ENCODE measurements around the gene CAMK1D. TPM values are rescaled to one million over a fixed set of nuclear protein-coding genes. Genes with fewer than 3 reads are reported as not detected.

The CAMK1D gene
- total RNA-seq, 2 donors from 2014 or later, result 42.5 to 50.7 TPM

DNA sequence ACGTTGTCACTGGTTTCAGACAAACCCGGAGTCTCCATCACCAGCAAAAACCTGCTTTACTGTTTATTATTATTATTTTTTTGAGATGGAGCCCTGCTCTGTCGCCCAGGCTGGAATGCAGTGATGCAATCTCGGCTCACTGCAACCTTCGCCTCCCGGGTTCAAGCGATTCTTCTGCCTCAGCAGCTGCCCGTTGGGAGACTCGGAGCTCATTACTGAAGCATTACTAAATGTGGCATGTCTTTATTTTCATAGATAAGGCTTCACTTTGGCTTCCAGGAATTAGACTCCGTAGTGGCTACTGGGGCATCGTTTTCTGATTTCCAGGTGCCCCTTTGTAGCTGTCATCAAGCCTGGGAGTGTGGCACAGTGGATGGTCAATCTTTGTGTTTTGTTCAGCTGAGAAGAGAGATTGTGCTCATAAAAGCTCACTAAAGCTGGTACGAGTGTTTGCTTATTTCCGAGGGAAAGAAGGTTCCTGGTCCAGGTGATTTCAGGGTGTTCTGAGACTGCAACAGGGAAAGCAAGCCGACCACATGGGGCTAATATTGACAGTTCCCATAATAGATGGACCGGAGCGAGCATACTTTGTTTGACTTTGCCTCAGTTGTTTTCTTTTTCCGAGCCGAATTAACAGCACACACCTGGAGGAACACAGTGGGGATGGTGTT, 163.1 kb downstream of the CAMK1D start:
- intact Hi-C loops (cut with DNase I, micrococcal nuclease), result loop anchor here in 1 of 2 donors (10.0 kb wide), 1 partner anchor 58 kb away; no protein-coding TSS in a partner anchor
- ATAC-seq (peak; percentile 55), DNase-seq (no peak)

DNA sequence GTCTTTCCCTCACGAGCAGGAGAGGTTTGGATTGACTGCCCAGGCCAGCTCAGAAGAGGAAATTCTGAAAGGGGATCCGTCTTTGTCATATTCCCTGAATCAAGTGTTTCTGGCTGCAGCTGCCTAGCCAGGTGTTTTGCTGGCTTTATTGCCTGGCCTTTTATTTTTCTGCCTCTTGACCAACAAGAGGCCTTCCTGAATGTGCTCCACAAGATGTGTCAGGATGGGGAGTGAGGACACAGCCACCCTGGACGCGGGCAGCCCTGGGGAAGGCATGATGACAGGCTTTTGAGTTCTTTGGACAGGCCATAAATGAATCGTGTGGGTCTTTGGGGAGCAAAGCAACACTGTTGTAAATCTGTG, 163.6 kb downstream of the CAMK1D start:
- ATAC-seq (peak; percentile 28), DNase-seq (no peak)
- intact Hi-C loops (cut with DNase I, micrococcal nuclease), result loop anchor here in 1 of 2 donors (10.0 kb wide), 1 partner anchor 58 kb away; no protein-coding TSS in a partner anchor

DNA sequence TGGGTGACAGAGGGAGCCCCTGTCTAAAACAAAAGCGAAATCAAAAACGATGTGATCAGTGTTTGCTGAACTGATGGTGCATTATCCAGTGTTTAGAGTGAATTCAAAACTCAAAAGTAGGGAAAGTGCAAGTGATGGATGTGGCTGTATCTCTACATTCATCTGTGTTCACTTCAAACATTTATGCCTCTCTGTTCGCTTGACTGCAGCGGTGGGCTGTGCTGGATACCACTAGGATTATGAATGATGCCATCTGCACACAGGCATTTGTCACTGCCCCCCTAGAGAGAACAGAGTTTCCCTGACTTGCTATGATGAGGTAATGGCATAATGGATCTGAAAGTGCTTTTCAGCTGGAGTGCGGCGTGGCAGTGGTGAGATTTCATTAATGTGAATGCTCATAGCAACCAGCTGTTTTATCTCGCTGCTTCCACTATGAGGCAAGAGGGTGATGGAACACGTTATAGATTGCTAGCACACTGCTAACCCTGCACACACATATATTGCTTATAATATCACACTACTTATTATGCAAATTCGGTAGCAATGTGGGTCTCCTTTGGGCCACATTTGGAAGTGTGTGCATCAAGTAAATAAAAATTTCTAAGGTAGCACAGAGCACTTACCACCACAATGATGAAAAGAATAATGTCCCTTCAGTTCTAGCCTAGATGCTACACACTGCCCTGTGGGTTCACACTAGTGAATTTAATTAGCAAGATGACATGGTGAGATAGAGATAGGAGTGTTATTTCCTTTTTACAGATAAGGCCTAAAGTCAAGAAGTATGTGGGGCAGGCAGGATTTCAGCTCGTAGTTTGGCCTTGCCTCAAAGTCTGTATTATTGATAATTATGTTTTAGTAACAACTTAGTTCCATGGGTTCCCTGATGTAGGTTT, 164.7 kb downstream of the CAMK1D start:
- DNase-seq (no peak), ATAC-seq (no peak)
- intact Hi-C loops (cut with DNase I, micrococcal nuclease), result loop anchor here in 1 of 2 donors (10.0 kb wide), 1 partner anchor 59 kb away; no protein-coding TSS in a partner anchor

DNA sequence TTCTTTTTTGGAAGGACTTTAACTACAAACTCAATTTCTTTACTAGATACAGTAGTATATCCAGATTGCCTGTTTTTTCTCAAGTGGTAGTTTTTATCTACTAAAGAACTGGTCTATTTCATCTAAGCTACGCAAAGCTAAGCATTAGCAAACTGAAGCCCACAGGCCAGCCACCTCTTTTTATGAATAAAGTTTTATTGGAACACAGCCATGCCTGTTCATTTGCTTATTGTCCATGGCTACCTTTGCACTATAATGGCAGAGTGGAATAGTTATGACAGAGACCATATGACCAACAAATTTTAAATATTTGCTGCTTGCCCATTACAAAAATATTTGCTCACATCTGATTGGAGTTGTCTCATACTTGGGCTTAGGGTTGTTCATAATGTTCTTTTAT, 168.7 kb downstream of the CAMK1D start:
- DNase-seq (no peak), ATAC-seq (no peak)
- intact Hi-C loops (cut with DNase I, micrococcal nuclease), result loop anchor here in 1 of 2 donors (10.0 kb wide), 1 partner anchor 63 kb away; no protein-coding TSS in a partner anchor

DNA sequence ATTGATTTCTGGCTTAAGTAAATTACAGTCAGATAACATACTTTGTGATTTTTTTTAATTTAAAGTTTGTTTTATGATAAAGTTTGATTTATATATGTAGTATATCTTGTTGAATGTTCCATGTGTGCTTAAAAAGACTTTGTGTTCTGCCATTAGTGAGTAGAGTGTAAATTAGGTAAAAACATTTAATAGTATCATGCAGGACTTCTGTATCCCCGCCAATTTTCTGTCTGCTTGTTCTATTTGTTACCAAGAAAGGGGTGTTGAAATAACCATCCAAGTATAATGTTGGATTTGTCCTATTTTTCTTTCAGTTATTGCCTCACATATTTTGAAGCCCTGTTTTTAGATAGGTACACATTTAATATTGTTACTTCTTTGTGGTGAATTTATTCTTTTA, 172.1 kb downstream of the CAMK1D start:
- intact Hi-C loops (cut with DNase I, micrococcal nuclease), result no loop called here
- DNase-seq (no peak), ATAC-seq (no peak)

DNA sequence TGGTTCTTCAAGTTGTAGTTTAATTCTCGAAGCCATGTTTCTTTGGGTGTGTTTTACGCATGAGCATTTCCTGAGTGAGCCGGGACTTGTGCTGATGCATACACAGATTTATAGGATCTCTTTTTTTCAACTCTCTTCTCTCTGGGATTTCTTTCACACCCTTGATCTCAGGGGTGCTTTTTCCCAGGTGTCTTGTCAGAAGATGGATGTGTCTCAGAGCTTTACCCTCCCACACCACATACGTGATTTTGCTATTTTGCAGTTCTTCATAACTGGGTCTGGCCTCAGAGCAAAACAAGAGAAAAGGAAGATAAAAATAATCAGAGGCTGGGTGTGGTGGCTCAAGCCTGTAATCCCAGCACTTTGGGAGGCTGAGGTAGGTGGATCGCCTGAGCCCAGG, 177.0 kb downstream of the CAMK1D start:
- intact Hi-C loops (cut with DNase I, micrococcal nuclease), result no loop called here
- no peak for ATAC-seq
- DNase-seq, result no peak

DNA sequence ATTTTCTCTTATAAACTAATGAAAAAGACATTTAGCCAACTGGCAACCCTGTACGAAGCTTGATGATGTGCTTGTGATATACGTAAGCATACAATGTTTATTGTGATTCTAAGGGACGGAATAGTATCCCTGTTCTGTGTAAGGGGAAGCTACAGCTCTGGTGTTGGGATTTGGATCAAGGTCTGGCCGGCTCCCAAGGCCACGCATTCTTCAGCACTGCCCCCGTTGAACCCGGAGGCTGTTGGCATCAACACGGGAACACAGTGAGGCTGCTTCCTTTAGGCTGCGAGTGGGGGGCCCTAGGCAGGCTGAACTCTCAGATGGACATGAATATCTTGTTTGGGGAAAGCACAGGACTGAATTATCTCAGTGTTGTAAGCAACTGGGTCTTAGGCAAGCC, 180.6 kb downstream of the CAMK1D start:
- no peak for DNase-seq
- intact Hi-C loops (cut with DNase I, micrococcal nuclease), result no loop called here
- no peak for ATAC-seq

DNA sequence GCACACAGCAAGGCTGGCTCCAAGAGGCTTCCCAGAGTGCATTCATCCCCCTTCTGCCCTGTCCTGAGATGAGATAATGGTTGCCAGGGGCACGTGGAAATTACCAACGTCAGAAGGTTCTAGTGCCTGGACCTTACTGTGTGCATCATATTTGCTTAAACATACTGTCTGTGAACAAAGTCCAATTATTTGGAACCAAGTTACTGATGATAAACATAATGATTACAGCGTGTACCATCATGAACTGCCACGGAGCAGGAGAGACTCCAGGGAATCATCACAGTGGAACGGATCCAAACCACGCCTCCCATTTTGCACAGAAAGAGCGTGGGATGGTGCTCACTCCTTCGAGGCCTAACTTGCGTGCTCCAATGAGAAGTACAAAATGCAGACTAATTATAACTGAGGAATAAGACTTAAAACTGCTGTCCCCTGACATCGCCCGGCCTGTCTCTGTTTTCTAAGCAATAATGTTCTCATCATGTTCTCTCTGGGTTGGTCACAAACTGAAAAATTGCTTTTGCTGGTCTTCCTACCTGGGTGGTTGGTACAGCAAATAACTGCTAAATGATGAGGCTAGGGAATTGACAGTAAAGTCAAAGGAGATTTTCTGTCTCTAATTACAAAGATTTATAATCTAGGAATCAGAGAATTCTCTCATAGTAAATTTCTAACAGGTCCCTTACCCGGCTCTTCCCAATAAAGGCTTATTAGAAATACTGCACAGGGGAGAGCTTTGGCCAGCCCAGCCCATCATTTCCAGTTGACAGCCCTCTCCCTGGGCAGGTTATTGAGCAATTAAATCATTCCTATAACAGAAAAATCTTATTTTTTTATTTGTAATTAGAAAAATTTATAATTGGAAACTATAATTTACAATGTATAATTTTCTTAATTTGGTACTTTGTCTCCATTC, 182.2 kb downstream of the CAMK1D start:
- intact Hi-C loops (cut with DNase I, micrococcal nuclease), result no loop called here
- peak; percentile 32 to 51 for DNase-seq
- ATAC-seq, result peak; percentile 40

DNA sequence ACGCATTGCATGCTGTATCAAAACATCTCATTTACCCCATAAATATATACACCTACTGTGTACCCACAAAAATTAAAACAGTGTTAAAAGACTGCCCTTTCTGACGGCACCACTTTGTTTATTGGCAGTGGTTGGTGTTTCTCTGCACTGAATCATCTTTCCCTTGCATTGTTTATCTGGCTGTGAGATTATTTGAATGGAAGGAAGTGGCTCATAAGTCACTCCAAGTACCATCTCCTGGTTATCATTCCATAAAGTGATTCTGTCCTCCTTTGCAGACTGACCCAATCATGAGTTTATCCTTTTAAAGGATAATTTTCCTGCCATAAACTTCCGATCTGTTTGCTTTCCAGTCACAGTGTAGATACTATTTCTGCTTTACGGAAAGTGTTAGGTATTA, 183.8 kb downstream of the CAMK1D start:
- intact Hi-C loops (cut with DNase I, micrococcal nuclease), result no loop called here
- ATAC-seq (peak; percentile 18), DNase-seq (no peak)

DNA sequence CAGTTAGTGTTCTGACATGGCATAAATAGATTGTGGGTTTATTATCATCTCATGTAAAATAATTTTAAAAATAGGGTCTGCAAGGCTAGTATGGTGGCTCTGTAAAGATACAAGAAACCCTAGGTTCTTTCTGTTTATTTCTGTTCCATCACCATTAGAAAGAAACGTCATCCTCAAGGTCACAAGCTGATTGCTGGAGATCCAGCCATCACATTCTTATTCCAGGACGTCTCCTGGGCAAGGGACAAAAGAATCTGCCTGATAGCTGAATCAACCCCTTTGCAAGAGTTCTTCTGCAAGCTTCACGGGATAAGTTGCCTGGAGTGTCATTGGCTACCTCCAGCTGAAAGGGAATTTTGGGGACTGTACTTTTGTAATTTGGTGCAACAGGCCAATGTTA, 184.4 kb downstream of the CAMK1D start:
- DNase-seq (no peak), ATAC-seq (no peak)
- intact Hi-C loops (cut with DNase I, micrococcal nuclease), result no loop called here

DNA sequence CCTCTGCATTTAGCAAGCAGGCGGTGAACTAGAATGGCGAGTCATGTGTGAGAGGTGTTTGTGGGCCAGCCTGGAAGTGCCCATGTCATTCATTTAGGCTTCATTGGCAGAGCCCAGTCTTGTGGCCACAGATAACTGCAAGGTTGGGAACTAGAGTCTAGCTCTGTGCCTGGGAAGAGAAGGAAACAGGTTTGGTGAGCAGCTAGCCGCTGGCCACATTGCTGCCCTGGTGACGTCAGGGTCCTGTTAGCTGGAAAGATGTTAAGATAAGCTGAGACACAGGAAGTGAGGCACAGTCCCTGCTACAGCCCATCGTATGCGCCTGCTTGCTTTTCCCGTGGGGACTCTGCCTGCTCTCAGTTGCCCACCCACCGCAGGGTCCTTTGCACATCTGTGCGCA, 185.5 kb downstream of the CAMK1D start:
- ATAC-seq, result no peak
- no peak for DNase-seq
- intact Hi-C loops (cut with DNase I, micrococcal nuclease), result no loop called here

DNA sequence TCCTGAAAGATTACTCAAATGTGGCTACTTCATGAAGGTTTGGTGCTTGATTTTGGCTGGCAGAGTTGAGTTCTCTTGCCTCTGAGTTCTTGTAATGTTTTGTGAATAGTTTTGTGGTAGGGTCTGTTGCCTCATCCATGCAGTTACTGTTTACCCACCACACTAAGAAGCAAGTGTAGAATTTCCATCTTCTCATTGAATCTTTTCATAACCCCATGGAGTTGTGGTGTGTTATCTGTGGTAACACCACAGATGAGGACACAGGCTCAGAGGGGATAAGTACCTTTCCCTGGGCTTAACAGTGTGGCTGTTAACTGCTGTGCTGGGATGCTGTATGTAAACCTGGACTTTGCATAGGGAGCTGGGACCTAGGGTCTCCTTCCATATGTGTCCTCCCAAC, 186.3 kb downstream of the CAMK1D start:
- no peak for ATAC-seq
- intact Hi-C loops (cut with DNase I, micrococcal nuclease), result no loop called here
- DNase-seq, result no peak

DNA sequence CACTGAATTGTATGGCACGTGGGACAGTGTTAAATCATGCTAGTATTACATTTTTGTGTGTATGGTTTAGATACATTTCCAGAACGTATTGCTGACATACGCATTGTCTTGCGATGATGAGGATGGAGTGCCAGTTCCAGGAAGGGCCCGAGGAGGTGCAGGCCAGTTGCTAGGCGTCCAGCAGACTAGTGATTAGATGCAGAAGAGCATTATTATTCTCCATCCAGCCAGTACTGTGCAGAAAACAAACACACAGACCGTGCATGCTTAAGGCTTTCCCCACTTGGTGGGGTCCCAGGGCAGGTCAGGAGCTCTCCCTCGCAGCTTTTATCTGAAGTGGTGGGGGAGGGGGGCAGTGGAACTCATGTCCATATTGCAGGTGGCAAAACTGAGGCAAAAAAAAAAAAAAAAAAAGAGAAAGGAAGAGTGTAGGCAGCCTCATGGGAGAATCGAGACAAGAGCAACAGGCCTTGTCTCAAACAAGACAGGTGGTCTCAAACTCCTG, 189.2 kb downstream of the CAMK1D start:
- intact Hi-C loops (cut with DNase I, micrococcal nuclease), result no loop called here
- DNase-seq (no peak), ATAC-seq (no peak)

DNA sequence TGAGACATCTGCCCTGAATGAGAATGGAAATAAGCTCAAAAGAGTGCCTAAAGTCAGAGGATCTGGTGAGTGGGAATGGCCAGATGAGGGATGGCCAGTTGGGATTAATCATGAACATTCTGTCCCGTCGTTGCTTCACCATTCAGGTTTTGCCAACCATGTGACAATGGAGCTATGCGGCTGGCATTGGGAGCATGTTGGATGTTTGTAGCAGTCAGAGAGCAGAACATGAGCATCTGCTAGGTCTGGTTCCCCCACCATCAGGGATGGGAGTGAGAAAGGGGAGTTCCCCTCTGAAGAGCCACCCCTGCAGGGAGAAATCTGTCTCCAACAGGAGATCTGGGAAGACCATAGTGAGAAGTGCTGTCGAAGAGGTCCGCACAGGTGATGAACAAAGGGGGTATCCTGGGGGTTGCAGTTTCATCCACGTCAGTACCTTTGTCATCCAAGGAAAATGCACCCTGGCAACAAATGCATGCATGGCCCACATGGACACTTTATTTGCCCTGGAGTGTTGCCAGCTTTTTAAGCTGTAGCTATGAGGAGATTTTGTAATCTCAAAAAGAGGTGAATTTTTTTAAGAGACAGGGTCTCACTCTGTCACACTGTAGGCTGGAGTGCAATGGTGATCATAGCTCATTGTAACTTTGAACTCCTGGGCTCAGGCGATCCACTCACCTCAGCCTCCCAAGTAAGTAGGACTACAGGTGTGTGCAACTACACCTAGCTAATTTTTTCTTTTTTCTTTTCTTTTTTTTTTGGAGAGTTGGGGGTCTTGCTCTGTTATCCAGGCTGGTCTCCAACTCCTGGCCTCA, 190.2 kb downstream of the CAMK1D start:
- peak; percentile 5 for ATAC-seq
- intact Hi-C loops (cut with DNase I, micrococcal nuclease), result no loop called here
- DNase-seq, result no peak

DNA sequence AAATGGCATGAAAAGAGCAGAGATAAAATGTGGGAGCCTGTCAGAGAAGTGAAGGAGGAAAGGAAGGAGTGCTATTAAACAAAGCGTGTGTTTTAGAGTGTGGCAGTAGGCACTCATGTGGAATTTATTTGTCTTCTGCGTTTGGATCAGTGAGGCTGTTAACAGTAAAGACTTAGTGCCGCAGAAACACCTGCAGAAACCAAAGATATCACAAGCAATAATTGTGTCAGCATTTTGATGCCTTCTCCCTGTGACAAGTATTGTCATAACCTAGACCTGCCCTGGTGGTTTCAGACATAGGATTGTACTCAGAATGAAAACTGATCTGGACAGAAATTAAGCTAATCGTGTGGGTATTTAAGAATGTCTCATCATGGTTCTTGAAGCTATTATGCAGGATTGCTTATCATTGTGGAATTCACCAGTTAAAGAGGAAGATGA, 191.0 kb downstream of the CAMK1D start:
- intact Hi-C loops (cut with DNase I, micrococcal nuclease), result no loop called here
- DNase-seq (no peak), ATAC-seq (no peak)

DNA sequence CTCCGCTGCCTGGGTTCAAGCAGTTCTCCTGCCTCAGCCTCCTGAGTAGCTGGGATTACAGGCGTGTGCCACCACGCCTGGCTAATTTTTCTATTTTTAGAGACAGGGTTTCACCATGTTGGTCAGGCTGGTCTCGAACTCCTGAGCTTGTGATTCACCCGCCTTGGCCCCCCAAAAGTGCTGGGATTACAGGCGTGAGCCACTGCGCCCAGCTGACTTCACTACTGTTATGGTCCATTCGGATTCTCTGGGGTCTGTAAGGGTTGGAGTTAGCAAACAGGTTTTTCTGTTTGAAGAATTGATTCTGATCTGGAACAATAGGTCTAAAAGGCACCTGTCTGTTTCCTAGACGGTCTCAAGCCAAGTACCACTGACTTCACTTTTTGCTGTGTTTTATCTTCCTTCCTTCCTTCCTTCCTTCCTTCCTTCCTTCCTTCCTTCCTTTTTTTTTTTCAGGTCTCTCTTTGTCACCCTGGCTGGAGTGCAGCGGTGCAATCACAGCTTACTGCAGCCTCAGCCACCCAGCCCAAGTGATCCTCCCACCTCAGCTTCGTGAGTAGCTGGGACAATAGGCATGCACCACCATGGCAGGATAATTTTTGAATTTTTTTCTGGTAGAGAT, 192.2 kb downstream of the CAMK1D start:
- DNase-seq, result no peak
- intact Hi-C loops (cut with DNase I, micrococcal nuclease), result no loop called here
- ATAC-seq, result no peak

DNA sequence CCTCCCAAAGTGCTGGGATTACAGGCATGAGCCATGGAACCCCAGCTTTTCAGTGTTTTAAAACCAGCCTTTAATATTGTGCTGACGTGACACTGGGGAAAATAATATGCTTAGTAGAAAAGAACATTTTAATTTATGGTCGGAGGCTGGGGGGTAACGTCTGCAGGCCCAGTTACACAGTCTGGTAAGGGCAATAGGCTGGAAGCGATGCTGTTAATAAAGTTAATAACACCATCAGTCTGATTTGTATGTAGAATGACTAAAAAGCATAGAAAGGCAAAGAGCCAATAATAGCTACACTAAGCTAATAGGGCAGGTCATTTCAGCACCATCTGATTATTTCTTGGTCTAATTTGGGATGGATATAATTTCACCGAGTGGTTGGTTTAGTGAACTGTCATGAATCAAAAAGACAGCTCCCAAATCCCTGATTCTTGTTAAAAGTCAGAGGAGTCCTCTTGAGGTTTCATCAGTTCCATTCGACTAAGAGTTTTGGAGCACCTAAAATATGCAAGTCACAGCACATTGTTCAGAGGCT, 192.9 kb downstream of the CAMK1D start:
- intact Hi-C loops (cut with DNase I, micrococcal nuclease), result no loop called here
- ATAC-seq (no peak), DNase-seq (no peak)
